GM11168 (cell line): ENCODE measurements around the gene ACTL10.

Experiments
- in situ Hi-C: fragments of 300-500 bp; cut with MboI; formaldehyde crosslinking; loops from one replicate; pipeline ENCODE4 v1.12.0; 2022; ENCODE audit warnings: low sequenced_read_pairs; ENCODE audit not compliant: unreplicated experiment

Gene ACTL10

GRCh38 chr20:33660685-33661058 lies 6.1 kb upstream of the ACTL10 start:
- in situ Hi-C loops = no loop called here

- in situ Hi-C loops = no loop called here
Measured at GRCh38 chr20:33662172-33662571, 4.6 kb upstream of the ACTL10 start, which contains the start of gene C20orf144. C20orf144 (plus strand) TSS chr20:33662327; CDS start chr20:33662346, 19 bp downstream.

- in situ Hi-C loops = no loop called here
Measured at GRCh38 chr20:33663161-33664084, 3.3 kb upstream of the ACTL10 start.

- in situ Hi-C loops = no loop called here
Measured at GRCh38 chr20:33664085-33664761, 2.5 kb upstream of the ACTL10 start.

GRCh38 chr20:33664762-33665144 lies 2.0 kb upstream of the ACTL10 start:
- in situ Hi-C loops = no loop called here

GRCh38 chr20:33667245-33667675 lies 517 bp downstream of the ACTL10 start:
- in situ Hi-C loops = no loop called here

- in situ Hi-C loops = no loop called here
Measured at GRCh38 chr20:33667676-33668465, 1.1 kb downstream of the ACTL10 start.

- in situ Hi-C loops = no loop called here
Measured at GRCh38 chr20:33668466-33669155, 1.9 kb downstream of the ACTL10 start.

GRCh38 chr20:33669224-33669623 lies 2.5 kb downstream of the ACTL10 start:
- in situ Hi-C loops = no loop called here

GRCh38 chr20:33669873-33670640 lies 3.3 kb downstream of the ACTL10 start:
- in situ Hi-C loops = no loop called here

- in situ Hi-C loops = no loop called here
Measured at GRCh38 chr20:33670715-33671499, 4.2 kb downstream of the ACTL10 start.

GRCh38 chr20:33671573-33672288 lies 5.0 kb downstream of the ACTL10 start:
- in situ Hi-C loops = no loop called here

GRCh38 chr20:33672426-33673113 lies 5.8 kb downstream of the ACTL10 start:
- in situ Hi-C loops = no loop called here

- in situ Hi-C loops = no loop called here
Measured at GRCh38 chr20:33673114-33673409, 6.3 kb downstream of the ACTL10 start.

- in situ Hi-C loops = no loop called here
Measured at GRCh38 chr20:33673410-33674293, 6.9 kb downstream of the ACTL10 start.

- in situ Hi-C loops = no loop called here
Measured at GRCh38 chr20:33674294-33675135, 7.8 kb downstream of the ACTL10 start, which contains the start of gene NECAB3. NECAB3 (minus strand) TSS chr20:33674428; CDS start chr20:33674352, 76 bp downstream.
